Vagina (tissue), 2 donors: ENCODE measurements around the gene ATP5F1E. TPM values are rescaled to one million over a fixed set of nuclear protein-coding genes. Genes with fewer than 3 reads are reported as not detected.

Experiments
- DNase-seq, 2 donors: peaks; one replicate each; pipeline ENCODE4 v3.0.0-alpha.2; 2017; ENCODE audit errors: extremely low spot score in 2 of 2
- H3K27ac ChIP-seq: fragments of 200-600 bp; sonication (generic); one replicate; pipeline ENCODE4 v1.5.1; 2019
- H3K27me3 ChIP-seq: fragments of 200-600 bp; sonication (generic); one replicate; pipeline ENCODE4 v1.5.1; 2019
- H3K36me3 ChIP-seq, 2 donors: fragments of 200-600 bp; sonication (generic); one replicate each; pipeline ENCODE4 v1.5.1; 2017 to 2019
- H3K4me1 ChIP-seq: fragments of 200-600 bp; sonication (generic); one replicate; pipeline ENCODE4 v1.5.1; 2019
- H3K4me3 ChIP-seq, 2 donors: fragments of 200-600 bp; sonication (generic); 1 replicate in 1 of 2; 2 replicates in 1 of 2; pipeline ENCODE4 v1.5.1; 2016 to 2019
- H3K9me3 ChIP-seq: fragments of 200-600 bp; sonication (generic); one replicate; pipeline ENCODE4 v1.5.1; 2019
- POLR2A ChIP-seq, 2 donors: fragments of 450-650 bp; IDR thresholded peaks; one replicate each; pipeline ENCODE4 v1.6.1; 2017; ENCODE audit warnings: antibody characterized with exemption in 2 of 2, mild to moderate bottlenecking in 2 of 2, moderate library complexity in 2 of 2
- POLR2AphosphoS5 ChIP-seq, 2 donors: sonication (generic); formaldehyde crosslinking; IDR thresholded peaks; one replicate each; pipeline ENCODE4 v1.9.0; 2017; ENCODE audit warnings: antibody characterized with exemption in 2 of 2, mild to moderate bottlenecking in 2 of 2, low read depth in 1 of 2; ENCODE audit not compliant: insufficient read depth in 1 of 2
- intact Hi-C: fragments of 100-400 bp; cut with DNase I; formaldehyde crosslinking; loops from one replicate; pipeline ENCODE4 v1.15.1; 2023
- total RNA-seq: library from RNA; depleted of rRNA; stranded (reverse); fragments of >200 nt; gene quantifications from one replicate; pipeline ENCODE4 v1.2.3, GENCODE V29; 2016
- TF ChIP-seq, protein P1 (sequence below), 3 experiments: fragments of 450-650 bp in 2 of 3; fragments of 200-600 bp in 1 of 3; sonication (generic) in 1 of 3; IDR thresholded peaks; one replicate each; pipeline ENCODE4 v1.5.1; 2017 to 2019; ENCODE audit warnings: antibody characterized with exemption in 3 of 3, mild to moderate bottlenecking in 2 of 3, moderate library complexity in 2 of 3

The ATP5F1E gene
- total RNA-seq, 1 donor from 2014 or later, result 22.8 TPM

DNA sequence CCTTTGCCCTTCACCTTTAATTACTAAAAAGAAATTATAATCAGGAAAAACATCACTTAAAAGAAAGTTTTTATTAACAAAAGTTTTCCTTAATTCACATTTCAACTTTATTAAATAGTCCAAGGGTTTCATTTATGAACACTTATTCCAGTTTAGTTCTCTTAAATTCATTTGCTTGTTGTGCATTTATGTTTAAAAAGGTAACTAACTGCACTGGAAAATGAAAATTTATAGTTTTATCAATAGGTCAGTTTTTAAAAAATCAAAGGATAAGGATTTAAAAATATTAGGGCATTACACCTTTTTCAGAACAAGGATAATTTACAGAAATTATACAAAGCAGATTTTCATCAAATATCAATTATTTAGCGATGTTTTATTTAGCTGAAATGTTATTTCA is 958 bp upstream of the ATP5F1E start:
- Histone ChIP-seq H3K9me3 (no peaks in the 10 kb centered on the region), H3K36me3 (peaks cover 0 to 65% of the 10 kb centered on the region in 2 donors), H3K4me1 (peaks cover 39% of the 10 kb centered on the region), H3K27ac (peak overlapping the region; percentile 83), H3K27me3 (no peaks in the 10 kb centered on the region), H3K4me3 (peak overlapping the region; percentile 78 to 92)
- intact Hi-C loops, result loop anchor here (5.0 kb wide), 1 partner anchor 141 kb away; no protein-coding TSS in a partner anchor
- DNase-seq, result no peak
- no peak for TF ChIP-seq POLR2AphosphoS5 (IDR thresholded peaks at IDR 0.05; ENCODE audit: insufficient read depth in 1 of 2, low read depth in 1 of 2)
- TF ChIP-seq, protein P1, sequence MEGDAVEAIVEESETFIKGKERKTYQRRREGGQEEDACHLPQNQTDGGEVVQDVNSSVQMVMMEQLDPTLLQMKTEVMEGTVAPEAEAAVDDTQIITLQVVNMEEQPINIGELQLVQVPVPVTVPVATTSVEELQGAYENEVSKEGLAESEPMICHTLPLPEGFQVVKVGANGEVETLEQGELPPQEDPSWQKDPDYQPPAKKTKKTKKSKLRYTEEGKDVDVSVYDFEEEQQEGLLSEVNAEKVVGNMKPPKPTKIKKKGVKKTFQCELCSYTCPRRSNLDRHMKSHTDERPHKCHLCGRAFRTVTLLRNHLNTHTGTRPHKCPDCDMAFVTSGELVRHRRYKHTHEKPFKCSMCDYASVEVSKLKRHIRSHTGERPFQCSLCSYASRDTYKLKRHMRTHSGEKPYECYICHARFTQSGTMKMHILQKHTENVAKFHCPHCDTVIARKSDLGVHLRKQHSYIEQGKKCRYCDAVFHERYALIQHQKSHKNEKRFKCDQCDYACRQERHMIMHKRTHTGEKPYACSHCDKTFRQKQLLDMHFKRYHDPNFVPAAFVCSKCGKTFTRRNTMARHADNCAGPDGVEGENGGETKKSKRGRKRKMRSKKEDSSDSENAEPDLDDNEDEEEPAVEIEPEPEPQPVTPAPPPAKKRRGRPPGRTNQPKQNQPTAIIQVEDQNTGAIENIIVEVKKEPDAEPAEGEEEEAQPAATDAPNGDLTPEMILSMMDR (IDR thresholded peaks at IDR 0.05), result no peak
- TF ChIP-seq POLR2A (IDR thresholded peaks at IDR 0.05), result no peak

DNA sequence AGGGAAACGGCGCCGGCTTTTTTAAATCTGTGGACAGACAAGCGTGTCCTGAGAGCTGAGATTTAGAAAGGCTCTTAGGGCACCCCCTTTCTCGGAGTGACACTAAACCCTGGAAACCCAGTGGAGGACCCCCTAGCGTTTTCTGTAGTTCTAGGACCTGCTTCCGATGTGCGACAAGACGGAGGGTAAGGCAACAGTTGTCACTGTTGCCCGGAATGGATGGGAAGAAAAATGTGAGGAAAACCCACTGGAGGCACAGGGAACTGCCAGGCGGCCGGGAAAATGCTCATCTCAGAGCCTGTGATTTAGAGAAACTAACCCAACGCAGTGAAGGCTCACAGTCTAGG is 551 bp upstream of the ATP5F1E start:
- Histone ChIP-seq H3K9me3 (no peaks in the 10 kb centered on the region), H3K27ac (peak overlapping the region; percentile 83), H3K27me3 (no peaks in the 10 kb centered on the region), H3K36me3 (peaks cover 0 to 65% of the 10 kb centered on the region in 2 donors), H3K4me1 (peaks cover 43% of the 10 kb centered on the region), H3K4me3 (peak overlapping the region; percentile 78 to 92)
- DNase-seq, result no peak
- intact Hi-C loops, result loop anchor here (5.0 kb wide), 1 partner anchor 140 kb away; no protein-coding TSS in a partner anchor
- TF ChIP-seq POLR2A (IDR thresholded peaks at IDR 0.05), result no peak
- TF ChIP-seq, protein P1 (IDR thresholded peaks at IDR 0.05), result peak in 1 of 3 experiments; percentile 7

DNA sequence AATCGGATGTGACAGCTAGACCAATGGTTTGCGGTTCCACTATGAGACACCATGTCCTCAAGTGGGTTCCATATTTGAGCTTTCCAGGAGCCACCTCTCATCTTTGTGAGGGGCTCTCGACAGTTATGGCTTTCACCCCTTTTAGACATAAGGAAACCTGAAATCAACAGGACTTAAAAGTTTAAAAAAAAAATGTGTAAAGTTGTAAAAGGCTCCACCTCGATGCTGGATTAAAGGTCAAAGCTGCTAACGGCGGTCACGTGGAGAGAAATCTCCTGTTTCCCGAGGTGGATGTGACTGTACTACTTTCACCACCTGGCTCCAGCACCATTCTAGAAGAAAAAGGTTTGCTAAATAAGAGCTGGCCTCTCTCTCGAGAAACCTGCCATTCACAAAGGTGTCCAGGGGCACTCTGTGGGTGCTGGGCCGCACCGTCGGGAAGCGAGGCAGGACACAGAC is 542 bp downstream of the ATP5F1E start:
- Histone ChIP-seq H3K4me3 (peak overlapping the region; percentile 78 to 92), H3K36me3 (peaks cover 0 to 57% of the 10 kb centered on the region in 2 donors), H3K27ac (peak overlapping the region; percentile 83), H3K4me1 (peaks cover 54% of the 10 kb centered on the region), H3K27me3 (no peaks in the 10 kb centered on the region), H3K9me3 (no peaks in the 10 kb centered on the region)
- DNase-seq, result no peak
- intact Hi-C loops, result loop anchor here (5.0 kb wide), 1 partner anchor 139 kb away; no protein-coding TSS in a partner anchor
- TF ChIP-seq POLR2AphosphoS5 (IDR thresholded peaks at IDR 0.05; ENCODE audit: insufficient read depth in 1 of 2, low read depth in 1 of 2) (no peak), POLR2A (IDR thresholded peaks at IDR 0.05) (no peak)
- TF ChIP-seq, protein P1 (IDR thresholded peaks at IDR 0.05), result no peak

DNA sequence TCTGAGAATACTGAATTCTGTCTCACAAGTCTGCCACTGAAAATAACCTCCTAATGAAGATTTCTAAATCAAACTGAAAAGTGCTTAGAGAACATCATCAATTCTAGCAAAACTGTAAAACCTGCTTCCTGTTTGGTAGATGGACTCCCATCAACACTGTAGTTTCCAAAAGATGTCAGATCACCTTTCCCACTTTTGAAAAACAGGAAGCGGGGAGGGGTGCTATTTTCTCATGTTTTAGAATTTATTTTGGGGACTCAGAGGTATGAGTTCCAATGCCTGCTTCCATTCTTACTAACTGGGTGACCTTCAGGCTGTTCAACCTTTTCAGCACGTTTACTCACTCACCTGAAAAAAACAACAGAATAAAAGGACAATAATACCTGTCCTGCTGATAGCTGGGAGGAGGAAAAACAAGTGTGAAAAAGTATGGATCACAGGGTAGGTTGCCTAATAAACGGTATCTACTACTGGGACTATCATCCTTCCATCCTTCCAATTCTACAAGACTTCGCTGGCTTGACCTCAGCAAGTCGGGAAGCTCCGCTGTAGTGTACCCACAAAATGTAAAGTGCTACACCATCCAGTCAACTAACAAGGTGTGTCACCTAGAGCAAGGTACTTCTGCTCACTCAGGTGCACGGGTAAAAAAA is 1.1 kb downstream of the ATP5F1E start:
- peak overlapping the region; percentile 78 to 92 for H3K4me3 ChIP-seq
- intact Hi-C loops, result loop anchor here (5.0 kb wide), 1 partner anchor 139 kb away; no protein-coding TSS in a partner anchor
- no peak overlapping the region for H3K27ac ChIP-seq
- H3K36me3 ChIP-seq, result peaks cover 0 to 51% of the 10 kb centered on the region in 2 donors
- TF ChIP-seq POLR2A (IDR thresholded peaks at IDR 0.05) (no peak), POLR2AphosphoS5 (IDR thresholded peaks at IDR 0.05; ENCODE audit: insufficient read depth in 1 of 2, low read depth in 1 of 2) (no peak)
- TF ChIP-seq, protein P1 (IDR thresholded peaks at IDR 0.05), result no peak
- H3K4me1 ChIP-seq, result peaks cover 54% of the 10 kb centered on the region
- no peaks in the 10 kb centered on the region for H3K9me3 ChIP-seq
- no peaks in the 10 kb centered on the region for H3K27me3 ChIP-seq
- DNase-seq, result no peak

DNA sequence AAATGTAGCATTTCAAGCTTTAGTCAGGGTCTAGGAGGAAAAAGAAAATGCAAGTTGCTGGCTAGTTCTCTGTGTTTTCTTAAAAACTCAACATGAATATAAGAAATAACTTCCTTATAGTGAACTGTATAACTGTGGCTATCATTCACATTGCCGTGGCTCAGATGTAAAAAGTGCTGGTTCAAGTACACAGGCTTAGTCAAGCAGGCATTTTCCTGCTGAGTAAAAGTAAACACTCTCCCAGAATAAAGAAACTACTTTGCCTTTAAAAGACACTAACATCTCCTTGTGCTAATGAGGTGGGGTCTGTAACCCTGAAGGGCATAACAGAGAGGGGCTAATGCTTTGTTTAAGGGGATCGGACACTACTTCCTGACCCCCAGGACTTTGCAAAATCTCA is 3.3 kb downstream of the ATP5F1E start:
- H3K4me3 ChIP-seq, result no peak overlapping the region
- intact Hi-C loops, result no loop called here
- no peak for DNase-seq
- no peaks in the 10 kb centered on the region for H3K9me3 ChIP-seq
- H3K36me3 ChIP-seq, result peaks cover 0 to 49% of the 10 kb centered on the region in 2 donors
- peaks cover 54% of the 10 kb centered on the region for H3K4me1 ChIP-seq
- TF ChIP-seq POLR2AphosphoS5 (IDR thresholded peaks at IDR 0.05; ENCODE audit: insufficient read depth in 1 of 2, low read depth in 1 of 2), result no peak
- no peak for TF ChIP-seq POLR2A (IDR thresholded peaks at IDR 0.05)
- TF ChIP-seq, protein P1 (IDR thresholded peaks at IDR 0.05), result no peak
- no peaks in the 10 kb centered on the region for H3K27me3 ChIP-seq
- no peak overlapping the region for H3K27ac ChIP-seq
